ENCODE data around the gene KCND3.

Gene KCND3

GRCh38 chr1:111988743-111989453 is 570 bp downstream of the KCND3 start:
- ATAC-seq (no peak), DNase-seq (peak; percentile 5)

- DNase-seq (no peak), ATAC-seq (no peak)
Observed at GRCh38 chr1:111988377-111988742, 1.1 kb downstream of the KCND3 start.

GRCh38 chr1:111987502-111987901 is 2.0 kb downstream of the KCND3 start:
- DNase-seq (no peak), ATAC-seq (no peak)

GRCh38 chr1:111983500-111983899 is 6.0 kb downstream of the KCND3 start:
- ATAC-seq, result no peak

GRCh38 chr1:111982428-111982827 is 7.0 kb downstream of the KCND3 start:
- ATAC-seq (no peak), DNase-seq (no peak)

More at GRCh38 chr1:111983500-111983899, 6.0 kb downstream of the KCND3 start:
- no peak for DNase-seq

GRCh38 chr1:111981871-111982270 is 7.6 kb downstream of the KCND3 start:
- ATAC-seq, result no peak
- no peak for DNase-seq

- ATAC-seq, result no peak
Observed at GRCh38 chr1:111981090-111981489, 8.4 kb downstream of the KCND3 start.

GRCh38 chr1:111980686-111981085 is 8.8 kb downstream of the KCND3 start:
- no peak for DNase-seq
- ATAC-seq, result no peak

More at GRCh38 chr1:111981090-111981489, 8.4 kb downstream of the KCND3 start:
- DNase-seq, result no peak

GRCh38 chr1:111978695-111979094 is 10.8 kb downstream of the KCND3 start:
- ATAC-seq, result no peak
- no peak for DNase-seq

GRCh38 chr1:111977378-111977777 is 12.1 kb downstream of the KCND3 start:
- ATAC-seq (no peak), DNase-seq (no peak)

- DNase-seq (no peak), ATAC-seq (no peak)
Observed at GRCh38 chr1:111976842-111977241, 12.6 kb downstream of the KCND3 start.

- ATAC-seq (no peak), DNase-seq (no peak)
Observed at GRCh38 chr1:111976332-111976731, 13.1 kb downstream of the KCND3 start.

GRCh38 chr1:111973150-111973790 is 16.2 kb downstream of the KCND3 start:
- ATAC-seq, result no peak
- no peak for DNase-seq

GRCh38 chr1:111971396-111971795 is 18.1 kb downstream of the KCND3 start:
- no peak for ATAC-seq
- DNase-seq, result no peak

GRCh38 chr1:111968511-111968910 is 21.0 kb downstream of the KCND3 start:
- no peak for DNase-seq
- no peak for ATAC-seq

- DNase-seq (no peak), ATAC-seq (no peak)
Observed at GRCh38 chr1:111967886-111968285, 21.6 kb downstream of the KCND3 start.

- DNase-seq (no peak), ATAC-seq (no peak)
Observed at GRCh38 chr1:111967067-111967690, 22.3 kb downstream of the KCND3 start.

GRCh38 chr1:111965781-111966443 is 23.6 kb downstream of the KCND3 start:
- ATAC-seq, result no peak
- no peak for DNase-seq

- ATAC-seq, result no peak
Observed at GRCh38 chr1:111963985-111964738, 25.3 kb downstream of the KCND3 start.

GRCh38 chr1:111961773-111962565 is 27.5 kb downstream of the KCND3 start:
- no peak for ATAC-seq
- no peak for DNase-seq

More at GRCh38 chr1:111963985-111964738, 25.3 kb downstream of the KCND3 start:
- DNase-seq, result no peak

GRCh38 chr1:111961016-111961415 is 28.5 kb downstream of the KCND3 start:
- no peak for DNase-seq
- no peak for ATAC-seq

All from stimulated activated naive CD8-positive, alpha-beta T cell treated with anti-CD3 and anti-CD28 coated beads, Interleukin-15, Interleukin-2, amounts not matched to agents 100 U/mL and 50 U/mL, for 24 hours (primary cell).